ENCODE data around the gene KLHL6.

DNA sequence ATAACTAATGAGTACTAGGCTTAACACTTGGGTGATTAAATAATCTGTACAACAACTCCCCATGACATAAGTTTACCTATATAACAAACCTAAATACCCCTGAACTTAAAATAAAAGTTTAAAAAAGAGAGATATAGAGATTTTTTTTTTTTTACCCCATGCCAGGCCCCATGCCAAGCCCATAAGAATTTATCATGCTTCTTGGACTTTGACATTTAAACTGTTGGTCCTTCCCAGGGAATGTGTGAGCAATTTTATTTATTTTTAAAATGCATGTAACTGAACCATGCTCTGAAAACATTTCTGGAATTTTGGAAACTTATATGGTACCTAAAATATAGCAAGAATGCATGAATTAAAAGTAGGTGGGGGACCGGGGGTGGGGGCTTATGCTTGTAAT is 26.3 kb downstream of the KLHL6 start:
- TF ChIP-seq, protein P1, sequence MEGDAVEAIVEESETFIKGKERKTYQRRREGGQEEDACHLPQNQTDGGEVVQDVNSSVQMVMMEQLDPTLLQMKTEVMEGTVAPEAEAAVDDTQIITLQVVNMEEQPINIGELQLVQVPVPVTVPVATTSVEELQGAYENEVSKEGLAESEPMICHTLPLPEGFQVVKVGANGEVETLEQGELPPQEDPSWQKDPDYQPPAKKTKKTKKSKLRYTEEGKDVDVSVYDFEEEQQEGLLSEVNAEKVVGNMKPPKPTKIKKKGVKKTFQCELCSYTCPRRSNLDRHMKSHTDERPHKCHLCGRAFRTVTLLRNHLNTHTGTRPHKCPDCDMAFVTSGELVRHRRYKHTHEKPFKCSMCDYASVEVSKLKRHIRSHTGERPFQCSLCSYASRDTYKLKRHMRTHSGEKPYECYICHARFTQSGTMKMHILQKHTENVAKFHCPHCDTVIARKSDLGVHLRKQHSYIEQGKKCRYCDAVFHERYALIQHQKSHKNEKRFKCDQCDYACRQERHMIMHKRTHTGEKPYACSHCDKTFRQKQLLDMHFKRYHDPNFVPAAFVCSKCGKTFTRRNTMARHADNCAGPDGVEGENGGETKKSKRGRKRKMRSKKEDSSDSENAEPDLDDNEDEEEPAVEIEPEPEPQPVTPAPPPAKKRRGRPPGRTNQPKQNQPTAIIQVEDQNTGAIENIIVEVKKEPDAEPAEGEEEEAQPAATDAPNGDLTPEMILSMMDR (conservative IDR thresholded peaks at IDR 0.05), result no peak
- TF ChIP-seq ZFX (IDR thresholded peaks at IDR 0.05), result no peak
